Lower lobe of right lung (tissue), 2 donors: Measurements from ENCODE around the gene SOCS3. TPM values are rescaled to one million over a fixed set of nuclear protein-coding genes. Genes with fewer than 3 reads are reported as not detected.
A peak's percentile ranks its signal among the peaks of the same experiment; 100 is the strongest.

Source experiments
- ATAC-seq, 2 donors: fragments of 200-7000 bp; cut with Tn5 transposase; one replicate each; pipeline ENCODE4 v1.9.1; 2020 to 2022; ENCODE audit warnings: mild to moderate bottlenecking in 2 of 2, moderate library complexity in 2 of 2
- DNase-seq: peaks from one replicate; pipeline ENCODE4 v3.0.0-alpha.2; 2020
- H3K27ac ChIP-seq: fragments of 200-600 bp; one replicate; pipeline ENCODE4 v1.8.0; 2022
- H3K27me3 ChIP-seq: fragments of 200-600 bp; one replicate; pipeline ENCODE4 v1.8.0; 2022; ENCODE audit warnings: low read depth
- H3K36me3 ChIP-seq: fragments of 200-600 bp; one replicate; pipeline ENCODE4 v1.8.0; 2022; ENCODE audit warnings: mild to moderate bottlenecking
- H3K4me1 ChIP-seq: fragments of 200-600 bp; one replicate; pipeline ENCODE4 v1.8.0; 2022
- H3K4me3 ChIP-seq: fragments of 200-600 bp; one replicate; pipeline ENCODE4 v1.8.0; 2022; ENCODE audit warnings: mild to moderate bottlenecking
- H3K9me3 ChIP-seq: fragments of 200-600 bp; one replicate; pipeline ENCODE4 v1.8.0; 2022
- intact Hi-C: fragments of 100-400 bp; cut with DNase I; formaldehyde crosslinking; loops from one replicate; pipeline ENCODE4 v1.11.0; 2022
- total RNA-seq: library from RNA; stranded (reverse); fragmentation: NEBNext Ultra II Directional; extraction: Animal tissue kit (Norgen Biotek cat#: 25700); gene quantifications from one replicate; pipeline ENCODE4 v1.2.1, GENCODE V29; 2021
- TF ChIP-seq, protein P1 (sequence below): fragments of 200-600 bp; IDR thresholded peaks from one replicate; pipeline ENCODE4 v1.8.0; 2022; ENCODE audit warnings: antibody characterized with exemption, mild to moderate bottlenecking
- donor health status: DM: no; HTN: yes; CAD: no; lungs with severe emphysema.

Gene SOCS3
- total RNA-seq, 1 donor from 2014 or later, result 69.5 TPM

DNA sequence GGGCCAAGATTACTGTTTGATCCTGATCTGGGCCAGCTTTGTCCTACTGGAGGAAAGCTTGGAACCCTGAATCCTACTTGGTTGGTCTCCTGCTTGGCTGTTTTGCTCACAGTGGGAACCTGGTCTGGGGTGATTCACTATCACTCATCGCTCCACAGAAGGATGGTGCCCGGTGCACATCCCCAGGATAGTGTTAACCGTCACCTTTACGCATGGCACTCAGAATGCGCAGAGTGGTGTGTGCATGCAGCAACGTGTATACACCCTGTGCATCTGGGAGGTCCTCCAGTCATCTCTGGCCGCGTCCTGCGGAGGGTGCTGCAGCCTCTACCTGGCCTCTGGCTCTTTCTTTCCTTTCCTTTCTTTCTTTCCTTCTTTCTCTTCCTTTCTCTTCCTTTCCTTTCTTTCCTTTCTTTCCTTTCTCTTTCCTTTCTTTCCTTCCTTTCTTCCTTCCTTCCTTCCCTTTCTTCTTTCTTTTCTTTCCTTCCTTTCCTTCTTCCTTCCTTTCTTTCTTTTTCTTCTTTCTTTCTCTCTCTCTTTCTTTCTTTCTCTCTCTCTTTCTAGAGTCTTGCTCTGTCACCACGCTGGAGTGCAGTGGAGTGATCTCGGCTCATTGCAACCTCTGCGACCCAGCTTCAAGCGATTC is 13.1 kb downstream of the SOCS3 start:
- no peaks in the 10 kb centered on the region for H3K9me3 ChIP-seq
- H3K36me3 ChIP-seq, result no peaks in the 10 kb centered on the region
- peaks cover 85% of the 10 kb centered on the region for H3K4me1 ChIP-seq
- H3K4me3 ChIP-seq, result no peak overlapping the region
- DNase-seq (no peak), ATAC-seq (no peak)
- H3K27ac ChIP-seq, result no peak overlapping the region
- TF ChIP-seq, protein P1, sequence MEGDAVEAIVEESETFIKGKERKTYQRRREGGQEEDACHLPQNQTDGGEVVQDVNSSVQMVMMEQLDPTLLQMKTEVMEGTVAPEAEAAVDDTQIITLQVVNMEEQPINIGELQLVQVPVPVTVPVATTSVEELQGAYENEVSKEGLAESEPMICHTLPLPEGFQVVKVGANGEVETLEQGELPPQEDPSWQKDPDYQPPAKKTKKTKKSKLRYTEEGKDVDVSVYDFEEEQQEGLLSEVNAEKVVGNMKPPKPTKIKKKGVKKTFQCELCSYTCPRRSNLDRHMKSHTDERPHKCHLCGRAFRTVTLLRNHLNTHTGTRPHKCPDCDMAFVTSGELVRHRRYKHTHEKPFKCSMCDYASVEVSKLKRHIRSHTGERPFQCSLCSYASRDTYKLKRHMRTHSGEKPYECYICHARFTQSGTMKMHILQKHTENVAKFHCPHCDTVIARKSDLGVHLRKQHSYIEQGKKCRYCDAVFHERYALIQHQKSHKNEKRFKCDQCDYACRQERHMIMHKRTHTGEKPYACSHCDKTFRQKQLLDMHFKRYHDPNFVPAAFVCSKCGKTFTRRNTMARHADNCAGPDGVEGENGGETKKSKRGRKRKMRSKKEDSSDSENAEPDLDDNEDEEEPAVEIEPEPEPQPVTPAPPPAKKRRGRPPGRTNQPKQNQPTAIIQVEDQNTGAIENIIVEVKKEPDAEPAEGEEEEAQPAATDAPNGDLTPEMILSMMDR, result no peak
- H3K27me3 ChIP-seq, result no peaks in the 10 kb centered on the region
- intact Hi-C loops, result no loop called here

- Histone ChIP-seq H3K4me1 (peaks cover 84% of the 10 kb centered on the region), H3K27ac (no peak overlapping the region), H3K27me3 (no peaks in the 10 kb centered on the region), H3K4me3 (no peak overlapping the region), H3K9me3 (no peaks in the 10 kb centered on the region), H3K36me3 (no peaks in the 10 kb centered on the region)
- TF ChIP-seq, protein P1, result no peak
- intact Hi-C loops, result no loop called here
- ATAC-seq (no peak), DNase-seq (no peak)
Measured at GRCh38 chr17:78345791-78346494, 13.9 kb downstream of the SOCS3 start.

DNA sequence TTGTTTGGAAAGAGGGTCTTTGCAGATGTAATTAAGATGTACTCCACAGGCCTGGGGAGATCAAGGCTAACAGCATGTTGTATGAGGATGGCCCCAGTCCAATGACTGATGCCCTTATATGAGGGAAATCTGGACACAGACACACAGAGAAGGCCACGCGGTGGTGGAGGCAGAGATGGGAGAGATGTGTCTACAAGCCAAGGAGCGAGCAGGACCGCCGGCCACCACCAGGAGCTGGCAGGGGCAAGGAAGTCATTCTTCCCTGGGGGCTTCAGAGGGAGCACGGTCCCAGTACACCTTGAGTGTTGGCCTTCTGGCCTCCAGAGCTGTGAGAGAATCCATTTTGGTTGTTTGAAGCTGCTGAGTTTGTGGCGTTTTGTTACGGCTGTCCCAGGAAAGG is 14.7 kb downstream of the SOCS3 start:
- no peaks in the 10 kb centered on the region for H3K27me3 ChIP-seq
- no peak overlapping the region for H3K4me3 ChIP-seq
- ATAC-seq (no peak), DNase-seq (no peak)
- H3K36me3 ChIP-seq, result no peaks in the 10 kb centered on the region
- intact Hi-C loops, result no loop called here
- TF ChIP-seq, protein P1, result no peak
- H3K4me1 ChIP-seq, result peaks cover 77% of the 10 kb centered on the region
- H3K9me3 ChIP-seq, result no peaks in the 10 kb centered on the region
- H3K27ac ChIP-seq, result peak overlapping the region; percentile 22

DNA sequence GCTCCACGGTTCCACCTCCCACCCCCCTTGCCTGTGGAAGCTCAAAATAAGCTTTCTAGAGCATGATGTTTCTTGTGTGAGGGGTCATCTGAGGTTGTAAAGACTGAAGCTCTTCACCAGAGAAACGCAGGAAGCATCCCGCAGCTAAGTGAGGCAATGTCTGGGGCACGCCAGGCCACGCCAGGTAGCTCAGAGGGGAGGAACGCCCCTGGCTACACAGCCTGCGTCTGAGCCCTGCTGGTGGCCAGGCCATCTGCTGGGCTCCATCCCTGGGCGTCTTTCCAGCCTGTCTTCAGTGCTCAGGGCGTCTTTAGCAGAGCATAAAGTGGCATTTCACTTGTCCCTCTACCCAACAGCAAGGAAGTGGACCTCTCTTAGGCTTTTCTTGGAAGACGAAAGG is 15.2 kb downstream of the SOCS3 start:
- no peaks in the 10 kb centered on the region for H3K36me3 ChIP-seq
- H3K9me3 ChIP-seq, result no peaks in the 10 kb centered on the region
- intact Hi-C loops, result no loop called here
- DNase-seq (no peak), ATAC-seq (no peak)
- H3K4me1 ChIP-seq, result peaks cover 72% of the 10 kb centered on the region
- H3K4me3 ChIP-seq, result no peak overlapping the region
- TF ChIP-seq, protein P1, result no peak
- peak overlapping the region; percentile 22 for H3K27ac ChIP-seq
- no peaks in the 10 kb centered on the region for H3K27me3 ChIP-seq

GRCh38 chr17:78343543-78344201 is 16.2 kb downstream of the SOCS3 start:
- Histone ChIP-seq H3K36me3 (no peaks in the 10 kb centered on the region), H3K9me3 (no peaks in the 10 kb centered on the region), H3K4me1 (peaks cover 71% of the 10 kb centered on the region), H3K27ac (peak overlapping the region; percentile 86), H3K4me3 (peak overlapping the region; percentile 4), H3K27me3 (no peaks in the 10 kb centered on the region)
- peak; percentile 24 to 52 for ATAC-seq
- TF ChIP-seq, protein P1, result no peak
- DNase-seq, result peak; percentile 78
- intact Hi-C loops, result no loop called here
